ENCODE results near the gene TRIO. TPM values are rescaled to one million over a fixed set of nuclear protein-coding genes. Genes with fewer than 3 reads are reported as not detected.
A peak's percentile ranks its signal among the peaks of the same experiment; 100 is the strongest.

The TRIO gene
- total and polyA plus RNA-seq, 11 donors: 35.2 to 99.1 (median 58.4) TPM

GRCh38 chr5:14260637-14261036, 117.5 kb downstream of the TRIO start:
- H3K9me3 ChIP-seq: peaks cover 0 to 7% (median 0%) of the 10 kb centered on the region in 12 donors
- TF ChIP-seq CTCF (IDR thresholded peaks at IDR 0.05): no peak
- no peak for TF ChIP-seq POLR2A (IDR thresholded peaks at IDR 0.05)
- intact Hi-C loops (cut with DNase I): loop anchor here in 2 of 10 donors (5.0 to 10.0 kb wide), 2 partner anchors 48 to 56 kb away; no protein-coding TSS in a partner anchor
- WGBS, 4 donors: 39 to 73% (median 40%) methylated on average over 2 of the region's 2 CpGs
- no peak for DNase-seq
- H3K36me3 ChIP-seq: no peaks in the 10 kb centered on the region
- no peak for ATAC-seq
- H3K4me3 ChIP-seq: no peak overlapping the region
- peaks cover 0 to 73% (median 52%) of the 10 kb centered on the region in 12 donors for H3K4me1 ChIP-seq
- H3K27ac ChIP-seq: peak overlapping the region in 1 of 12 donors; percentile 6
- H3K27me3 ChIP-seq: no peaks in the 10 kb centered on the region

DNA sequence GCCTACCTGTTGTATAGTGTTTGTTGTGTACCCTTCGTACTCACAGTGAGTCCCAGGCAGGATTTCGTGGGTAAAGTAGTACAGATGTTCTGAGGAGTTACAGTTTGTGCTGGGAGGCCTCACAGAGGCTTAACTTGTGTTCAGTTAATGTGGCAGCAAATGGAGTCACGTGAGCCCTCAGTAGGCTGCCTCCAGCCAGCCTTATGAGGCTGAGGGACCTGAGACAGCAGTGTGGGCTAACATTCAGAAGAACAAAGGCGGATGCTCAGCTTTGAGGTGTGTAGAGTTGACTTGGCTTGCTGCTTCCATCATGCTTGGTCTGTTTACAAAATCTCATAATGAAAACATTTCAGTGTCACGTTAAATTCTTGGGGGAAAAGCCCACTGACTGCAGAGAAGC, 118.1 kb downstream of the TRIO start:
- Histone ChIP-seq H3K36me3 (no peaks in the 10 kb centered on the region), H3K4me3 (no peak overlapping the region), H3K27ac (peak overlapping the region in 1 of 12 donors; percentile 6), H3K27me3 (no peaks in the 10 kb centered on the region), H3K9me3 (peaks cover 0 to 2% (median 0%) of the 10 kb centered on the region in 12 donors), H3K4me1 (peaks cover 0 to 72% (median 50%) of the 10 kb centered on the region in 12 donors)
- ATAC-seq (no peak), DNase-seq (no peak)
- 72 to 82% (median 73%) methylated on average over 5 of the region's 5 CpGs for WGBS, 4 donors
- TF ChIP-seq POLR2A (IDR thresholded peaks at IDR 0.05) (no peak), CTCF (IDR thresholded peaks at IDR 0.05) (no peak)
- intact Hi-C loops (cut with DNase I): loop anchor here in 2 of 10 donors (5.0 to 10.0 kb wide), 2 partner anchors 49 to 56 kb away; no protein-coding TSS in a partner anchor

DNA sequence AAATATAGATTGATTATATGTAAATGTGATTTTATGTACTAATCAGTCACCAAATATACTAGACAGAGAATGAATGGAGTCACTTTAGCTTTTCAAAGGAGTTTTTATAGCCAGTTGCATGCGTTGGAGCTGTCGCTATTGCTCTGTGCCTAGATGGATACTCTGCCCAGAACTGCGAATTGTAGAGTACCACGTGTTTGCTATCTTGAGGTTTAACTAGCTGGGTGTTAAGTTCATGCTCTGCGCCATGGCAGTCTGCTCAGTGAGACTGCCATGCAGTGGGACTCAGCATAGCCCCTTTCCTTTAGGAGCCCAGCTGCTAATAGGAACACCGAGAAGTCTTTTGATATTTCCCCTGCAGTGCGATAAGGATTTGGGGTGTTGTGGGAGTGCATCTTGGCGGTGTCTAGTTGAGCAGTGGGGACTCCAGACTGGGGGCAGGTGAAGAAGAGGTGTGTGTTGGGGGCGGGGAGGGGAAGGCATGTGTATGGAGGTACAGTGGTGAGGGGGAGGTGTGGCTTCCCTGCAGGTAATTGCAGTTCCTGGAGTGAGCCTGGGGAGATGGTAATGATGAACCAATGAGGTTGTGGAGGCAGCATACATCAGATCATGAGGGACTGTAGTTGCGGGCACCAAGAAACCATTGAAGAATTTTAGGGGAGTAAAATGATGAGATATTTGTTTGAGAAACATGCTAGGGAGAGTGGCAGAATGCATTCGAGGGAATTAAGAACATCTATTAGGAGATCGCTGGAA, 118.9 kb downstream of the TRIO start:
- Histone ChIP-seq H3K4me3 (no peak overlapping the region), H3K27ac (no peak overlapping the region), H3K27me3 (no peaks in the 10 kb centered on the region), H3K9me3 (no peaks in the 10 kb centered on the region), H3K36me3 (no peaks in the 10 kb centered on the region), H3K4me1 (peaks cover 0 to 73% (median 50%) of the 10 kb centered on the region in 12 donors)
- 85 to 90% (median 87%) methylated on average over 12 of the region's 12 CpGs for WGBS, 4 donors
- intact Hi-C loops (cut with DNase I): loop anchor here in 2 of 10 donors (5.0 to 10.0 kb wide), 2 partner anchors 50 to 57 kb away; no protein-coding TSS in a partner anchor
- no peak for ATAC-seq
- no peak for DNase-seq
- no peak for TF ChIP-seq POLR2A (IDR thresholded peaks at IDR 0.05)
- no peak for TF ChIP-seq CTCF (IDR thresholded peaks at IDR 0.05)

DNA sequence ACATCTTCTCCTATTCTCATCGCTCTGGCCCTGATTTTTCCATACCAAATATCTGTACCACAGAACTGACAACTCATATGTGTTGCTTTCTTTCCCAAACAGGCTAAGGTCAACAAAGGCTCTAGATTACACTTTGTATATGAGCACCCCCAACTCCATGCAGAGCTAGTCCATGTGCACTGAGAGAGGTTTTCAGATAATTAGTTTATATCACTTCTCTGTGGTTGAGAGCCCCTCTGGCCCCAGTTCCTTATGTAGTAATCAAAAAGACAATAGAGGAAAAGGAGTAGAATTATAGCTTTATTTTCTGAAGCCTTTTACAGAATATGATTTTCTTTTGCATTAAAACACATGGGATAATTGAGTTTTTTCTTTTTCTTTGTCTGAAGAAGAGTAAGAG, 120.0 kb downstream of the TRIO start:
- DNase-seq (no peak), ATAC-seq (no peak)
- H3K4me1 ChIP-seq: peaks cover under 1 to 73% (median 47%) of the 10 kb centered on the region in 12 donors
- no peak for TF ChIP-seq CTCF (IDR thresholded peaks at IDR 0.05)
- TF ChIP-seq POLR2A (IDR thresholded peaks at IDR 0.05): no peak
- H3K27me3 ChIP-seq: no peaks in the 10 kb centered on the region
- whole genome bisulfite sequencing, 4 donors: 94 to 100% (median 97%) methylated on average over 1 of the region's 1 CpG
- no peaks in the 10 kb centered on the region for H3K36me3 ChIP-seq
- H3K9me3 ChIP-seq: no peaks in the 10 kb centered on the region
- no peak overlapping the region for H3K27ac ChIP-seq
- H3K4me3 ChIP-seq: no peak overlapping the region
- intact Hi-C loops (cut with DNase I): loop anchor here in 2 of 10 donors (5.0 to 10.0 kb wide), 2 partner anchors 51 to 58 kb away; no protein-coding TSS in a partner anchor
